SKM-1 treated with dmso at 0.1 percent for 144 hours (cell line): ENCODE measurements around the gene INPP5E.
"Not testable (repeated sequence)": the region's sequence is repeated elsewhere in the genome, so short reads cannot be mapped to it uniquely, and the experiment has no call there.

Experiments used
- DNase-seq: peaks from one replicate; lab custom pipeline; 2025; ENCODE audit not compliant: unreplicated experiment; lab: John Stamatoyannopoulos, UW

The INPP5E gene

GRCh38 chr9:136429683-136430491 lies 9.8 kb downstream of the INPP5E start:
- DNase-seq: no peak

GRCh38 chr9:136429075-136429628 lies 10.5 kb downstream of the INPP5E start:
- DNase-seq: no peak

- no peak for DNase-seq
Measured at GRCh38 chr9:136426787-136427186, 12.9 kb downstream of the INPP5E start.

GRCh38 chr9:136425367-136425766 lies 14.3 kb downstream of the INPP5E start:
- not testable (repeated sequence) for DNase-seq

GRCh38 chr9:136424750-136425362 lies 14.8 kb downstream of the INPP5E start:
- DNase-seq: no peak

- no peak for DNase-seq
Measured at GRCh38 chr9:136423432-136424146, 16.1 kb downstream of the INPP5E start.

- no peak for DNase-seq
Measured at GRCh38 chr9:136422876-136423275, 16.8 kb downstream of the INPP5E start.

- DNase-seq: no peak
Measured at GRCh38 chr9:136421791-136422190, 17.9 kb downstream of the INPP5E start.

GRCh38 chr9:136419092-136419420 lies 20.6 kb downstream of the INPP5E start:
- DNase-seq: no peak

- DNase-seq: no peak
Measured at GRCh38 chr9:136418182-136419091, 21.2 kb downstream of the INPP5E start.

GRCh38 chr9:136416914-136417313 lies 22.7 kb downstream of the INPP5E start:
- no peak for DNase-seq

GRCh38 chr9:136416427-136416826 lies 23.2 kb downstream of the INPP5E start:
- no peak for DNase-seq

GRCh38 chr9:136412962-136413361 lies 26.7 kb downstream of the INPP5E start:
- no peak for DNase-seq

- DNase-seq: no peak
Measured at GRCh38 chr9:136411378-136411777, 28.3 kb downstream of the INPP5E start.

- DNase-seq: peak; percentile 82
Measured at GRCh38 chr9:136410500-136411287, 29.0 kb downstream of the INPP5E start, which contains the start of the genes ENTR1 and PMPCA. Gene ENTR1, minus strand, starts transcription at chr9:136410614. Its CDS starts 217 bp downstream, at chr9:136410397. Gene PMPCA, plus strand, starts transcription at chr9:136410658. Its CDS starts 11 bp downstream, at chr9:136410669.

- DNase-seq: peak; percentile 6
Measured at GRCh38 chr9:136409557-136410455, 29.8 kb downstream of the INPP5E start.

GRCh38 chr9:136407911-136408310 lies 31.7 kb downstream of the INPP5E start:
- DNase-seq: no peak

- DNase-seq: not testable (repeated sequence)
Measured at GRCh38 chr9:136407061-136407460, 32.6 kb downstream of the INPP5E start.

GRCh38 chr9:136405904-136406303 lies 33.7 kb downstream of the INPP5E start:
- not testable (repeated sequence) for DNase-seq
